Keratinocyte (primary cell): ENCODE results near the gene EXOC4. TPM values are rescaled to one million over a fixed set of nuclear protein-coding genes. Genes with fewer than 3 reads are reported as not detected.

Experiments
- DNase-seq: peaks from one replicate; pipeline ENCODE4 v3.0.0-alpha.2; 2011; ENCODE audit warnings: low read depth, missing footprints, low spot score
- FAIRE-seq: peaks from 2 replicates; lab custom pipeline; 2011; peaks lifted over from hg19 to GRCh38; lab: Jason Lieb, UNC
- H2AFZ ChIP-seq: 2 replicates; pipeline ENCODE4 v1.6.0; 2012; ENCODE audit warnings: low read length, control low read depth, inconsistent platforms; ENCODE audit not compliant: control insufficient read depth
- H3K27ac ChIP-seq: 2 replicates; pipeline ENCODE4 v1.5.1; 2011; ENCODE audit warnings: low read length; ENCODE audit not compliant: control insufficient read depth, insufficient read depth
- H3K27me3 ChIP-seq: 3 replicates; pipeline ENCODE4 v1.6.0; 2011; ENCODE audit warnings: low read length; ENCODE audit not compliant: control insufficient read depth, insufficient read depth; ENCODE audit errors: extremely low read depth
- H3K36me3 ChIP-seq, 2 experiments: 2 replicates in 1 of 2; 3 replicates in 1 of 2; pipeline ENCODE4 v1.5.1; 2011; ENCODE audit warnings: low read length in 2 of 2, mild to moderate bottlenecking in 1 of 2; ENCODE audit not compliant: control insufficient read depth in 2 of 2, insufficient read depth in 2 of 2; ENCODE audit errors: extremely low read depth in 1 of 2
- H3K4me1 ChIP-seq: 3 replicates; pipeline ENCODE4 v1.5.1; 2011; ENCODE audit warnings: low read length; ENCODE audit not compliant: control insufficient read depth, insufficient read depth; ENCODE audit errors: extremely low read depth
- H3K4me2 ChIP-seq: 3 replicates; pipeline ENCODE4 v1.6.0; 2011; ENCODE audit warnings: low read depth, low read length; ENCODE audit not compliant: control insufficient read depth, insufficient read depth; ENCODE audit errors: extremely low read depth
- H3K4me3 ChIP-seq, 3 experiments: fragments of 200-600 bp in 1 of 3; sonication (generic) in 1 of 3; 2 replicates in 2 of 3; 3 replicates in 1 of 3; pipeline ENCODE4 v1.5.1; 2011 to 2016; ENCODE audit warnings: low read length in 3 of 3, mild to moderate bottlenecking in 3 of 3, control low read depth in 2 of 3, inconsistent platforms in 1 of 3, low read depth in 1 of 3, mixed read lengths in 1 of 3, mixed run types in 1 of 3, moderate library complexity in 1 of 3; ENCODE audit not compliant: control insufficient read depth in 2 of 3, insufficient read depth in 2 of 3; ENCODE audit errors: extremely low read depth in 1 of 3
- H3K79me2 ChIP-seq: 2 replicates; pipeline ENCODE4 v1.6.0; 2012; ENCODE audit warnings: low read length; ENCODE audit not compliant: control insufficient read depth, insufficient read depth
- H3K9ac ChIP-seq: 3 replicates; pipeline ENCODE4 v1.6.0; 2011; ENCODE audit warnings: low read length; ENCODE audit not compliant: control insufficient read depth, insufficient read depth; ENCODE audit errors: extremely low read depth
- H3K9me1 ChIP-seq: 3 replicates; pipeline ENCODE4 v1.6.0; 2011; ENCODE audit warnings: low read length; ENCODE audit not compliant: control insufficient read depth, insufficient read depth; ENCODE audit errors: extremely low read depth
- H3K9me3 ChIP-seq: 2 replicates; pipeline ENCODE4 v1.5.1; 2012; ENCODE audit warnings: low read depth, low read length; ENCODE audit not compliant: control insufficient read depth
- H4K20me1 ChIP-seq: 3 replicates; pipeline ENCODE4 v1.6.0; 2011; ENCODE audit warnings: low read length; ENCODE audit not compliant: control insufficient read depth, insufficient read depth; ENCODE audit errors: extremely low read depth
- CTCF ChIP-seq, 3 experiments: IDR thresholded peaks in 1 of 3; conservative IDR thresholded peaks in 1 of 3; optimal IDR thresholded peaks in 1 of 3; 2 replicates in 2 of 3; 3 replicates in 1 of 3; pipeline versions ENCODE3 to v1.5.1; 2011; ENCODE audit warnings: low read length in 3 of 3, mild to moderate bottlenecking in 3 of 3, moderate library complexity in 2 of 3, control low read depth in 1 of 3, inconsistent platforms in 1 of 3; ENCODE audit not compliant: insufficient read depth in 2 of 3; ENCODE audit errors: extremely low read depth in 1 of 3
- EZH2 ChIP-seq: IDR thresholded peaks from one replicate; pipeline ENCODE4 v1.6.1; 2012; ENCODE audit warnings: inconsistent platforms, mild to moderate bottlenecking, low read length, moderate library complexity
- dilution Hi-C: fragments of 300-500 bp; cut with MboI; formaldehyde crosslinking; loops from one replicate; pipeline ENCODE4 v1.7.0; 2020; ENCODE audit warnings: low sequenced_read_pairs; ENCODE audit not compliant: extremely low pct_ligation_motif_present
- polyA plus RNA-seq, 5 experiments: library from polyadenylated mRNA; depleted of rRNA in 3 of 5; stranded (reverse) in 3 of 5; stranded (forward) in 1 of 5; unstranded in 1 of 5; fragments of >200 nt; gene quantifications; 1 replicate in 1 of 5; 2 replicates in 3 of 5; 3 replicates in 1 of 5; pipeline versions ENCODE4 v1.2.1 to v1.2.3, GENCODE V29; 2011 to 2012; ENCODE audit warnings: missing spikeins in 2 of 5, low read depth in 1 of 5, low replicate concordance in 1 of 5

Gene EXOC4
- polyA plus RNA-seq, 1 donor (not counting 4 experiments of a cell fraction or from before 2014, with no cell fraction given): 52.6 TPM

GRCh38 chr7:133539016-133539415 lies 286.1 kb downstream of the EXOC4 start:
- H3K36me3 ChIP-seq: no peaks in the 10 kb centered on the region
- no peaks in the 10 kb centered on the region for H3K79me2 ChIP-seq
- no peaks in the 10 kb centered on the region for H3K27me3 ChIP-seq
- TF ChIP-seq EZH2 (no peak), CTCF (optimal IDR thresholded peaks at IDR 0.05 in 1 of 3, IDR thresholded peaks at IDR 0.05 in 1 of 3, conservative IDR thresholded peaks at IDR 0.05 in 1 of 3; ENCODE audit: extremely low read depth in 1 of 3, insufficient read depth in 2 of 3, low read length in 3 of 3) (no peak)
- dilution Hi-C loops: no loop called here
- no peak for FAIRE-seq
- no peak overlapping the region for H2AFZ ChIP-seq
- no peaks in the 10 kb centered on the region for H3K9me3 ChIP-seq
- no peak overlapping the region for H3K27ac ChIP-seq
- no peak overlapping the region for H3K4me2 ChIP-seq
- no peaks in the 10 kb centered on the region for H4K20me1 ChIP-seq
- H3K9me1 ChIP-seq: no peaks in the 10 kb centered on the region
- no peak overlapping the region for H3K4me3 ChIP-seq
- H3K9ac ChIP-seq: no peak overlapping the region
- no peak for DNase-seq
- H3K4me1 ChIP-seq: no peaks in the 10 kb centered on the region

DNA sequence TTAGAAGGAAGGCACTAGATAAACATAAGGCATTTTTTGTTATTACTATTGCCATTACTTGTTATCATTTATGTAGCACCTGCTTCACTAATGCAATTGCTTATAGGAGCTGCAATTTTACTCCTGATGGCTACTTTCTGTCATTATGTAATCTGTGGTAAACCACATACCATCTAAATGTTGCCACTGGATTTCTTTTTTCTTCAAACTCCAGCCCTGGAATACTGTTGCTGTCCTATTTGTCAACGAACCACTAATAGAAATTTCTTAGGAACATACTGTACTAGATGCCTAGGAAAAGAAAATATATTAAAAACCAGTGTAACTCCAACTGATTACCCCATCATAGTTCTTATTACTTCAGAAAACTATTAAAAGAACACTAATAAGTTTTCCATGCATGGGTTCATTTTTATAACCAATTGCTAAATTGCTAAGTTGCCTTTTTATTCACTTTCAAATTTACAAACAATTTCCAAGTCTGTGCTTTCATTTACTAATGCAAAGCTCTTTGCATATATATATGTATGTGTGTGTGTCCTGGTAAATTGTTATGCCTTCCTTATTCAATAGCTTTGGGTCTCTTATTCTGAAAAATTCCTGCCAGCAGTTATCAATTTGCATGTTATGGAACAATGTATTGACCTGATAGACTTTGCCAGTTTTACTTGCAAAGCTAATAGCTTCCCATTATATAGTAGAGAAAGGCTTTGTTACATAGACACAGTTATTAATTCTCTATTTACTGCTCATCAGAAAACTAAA lies 287.4 kb downstream of the EXOC4 start:
- Histone ChIP-seq H3K79me2 (no peaks in the 10 kb centered on the region), H3K36me3 (no peaks in the 10 kb centered on the region), H3K9ac (no peak overlapping the region), H4K20me1 (no peaks in the 10 kb centered on the region), H3K4me1 (no peaks in the 10 kb centered on the region), H3K4me3 (no peak overlapping the region), H3K4me2 (no peak overlapping the region), H3K27ac (no peak overlapping the region), H3K27me3 (no peaks in the 10 kb centered on the region), H3K9me3 (no peaks in the 10 kb centered on the region), H3K9me1 (no peaks in the 10 kb centered on the region), H2AFZ (no peak overlapping the region)
- DNase-seq (no peak), FAIRE-seq (no peak)
- dilution Hi-C loops: no loop called here
- TF ChIP-seq EZH2 (no peak), CTCF (optimal IDR thresholded peaks at IDR 0.05 in 1 of 3, IDR thresholded peaks at IDR 0.05 in 1 of 3, conservative IDR thresholded peaks at IDR 0.05 in 1 of 3; ENCODE audit: extremely low read depth in 1 of 3, insufficient read depth in 2 of 3, low read length in 3 of 3) (no peak)
